ENCODE measurements around the gene GPR107. TPM values are rescaled to one million over a fixed set of nuclear protein-coding genes. Genes with fewer than 3 reads are reported as not detected.

Gene GPR107
- total RNA-seq, 5 donors from 2014 or later (not counting 1 experiment from before 2014, with no cell fraction given), result 21.3 to 29.1 (median 22.1) TPM

DNA sequence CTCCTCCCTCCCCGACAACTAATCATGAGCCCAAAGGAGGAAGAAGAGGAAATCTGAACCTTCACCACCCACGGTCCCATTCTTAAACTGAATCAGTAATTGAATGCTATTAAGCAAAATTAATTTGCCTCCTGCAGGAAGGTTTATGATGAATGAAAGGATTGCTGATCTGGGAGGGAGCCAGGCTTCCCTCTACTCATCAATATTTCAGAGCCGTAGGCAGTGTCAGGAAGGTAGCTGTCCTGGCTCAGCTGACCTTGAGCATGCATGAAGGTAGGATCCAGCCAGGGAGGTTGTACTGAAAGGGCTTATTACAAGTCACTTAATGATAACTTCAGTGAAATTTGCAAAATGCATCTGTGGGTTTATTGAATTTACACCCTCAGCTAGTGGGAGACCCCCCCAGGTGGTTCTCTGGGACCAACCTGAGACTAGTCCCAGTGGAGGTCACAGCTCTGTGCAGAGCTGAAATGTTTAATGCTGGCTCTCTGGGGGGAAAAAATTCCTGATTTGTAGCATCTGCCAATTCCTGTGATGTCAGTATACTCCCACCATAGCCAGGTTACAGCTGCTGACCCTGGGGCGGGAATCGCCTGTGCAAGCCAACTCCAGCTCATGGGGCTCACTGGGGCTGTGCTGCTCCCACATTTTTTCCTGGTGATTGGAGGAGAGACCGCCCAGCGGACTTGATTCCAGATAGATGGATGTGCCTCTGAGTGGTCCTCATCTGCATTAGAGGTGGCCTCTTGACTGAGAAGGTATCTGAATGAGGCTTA lies 70.6 kb downstream of the GPR107 start:
- ChIA-PET CTCF (interaction anchor here in 1 of 2 donors (1.3 kb wide), 1 partner anchor 112 kb away, joined by 4 read pairs; no protein-coding TSS in a partner anchor), POLR2A (interaction anchor here in 1 of 2 donors (0.6 kb wide), 1 partner anchor 469 kb away, joined by 3 read pairs; no protein-coding TSS in a partner anchor)
- Histone ChIP-seq H3K4me3 (ENCODE audit: control insufficient read depth in 1 of 2, extremely low read depth in 1 of 2, low read length in 1 of 2) (no peak overlapping the region), H3K27me3 (replicated peaks in 1 of 2; ENCODE audit: control insufficient read depth in 2 of 2, extremely low read depth in 1 of 2, insufficient read depth in 2 of 2, low read length in 1 of 2) (no peaks in the 10 kb centered on the region), H3K27ac (ENCODE audit: low read length) (no peak overlapping the region), H3K36me3 (ENCODE audit: control insufficient read depth in 2 of 2, extremely low read depth in 1 of 2, insufficient read depth in 1 of 2, low read length in 1 of 2) (peaks cover 0 to 27% of the 10 kb centered on the region in 2 donors), H3K4me1 (ENCODE audit: control insufficient read depth in 1 of 2, extremely low read depth in 1 of 2, insufficient read depth in 2 of 2, low read length in 2 of 2) (peaks cover 25 to 31% of the 10 kb centered on the region in 2 experiments), H3K9me3 (no peaks in the 10 kb centered on the region)
- Mint-ChIP-seq H3K27me3 (no peaks in the 10 kb centered on the region), H3K27ac (no peak overlapping the region), H3K4me3 (no peak overlapping the region), H3K9me3 (no peaks in the 10 kb centered on the region), H3K36me3 (peaks cover 22% of the 10 kb centered on the region), H3K4me1 (peaks cover 30 to 32% (median 31%) of the 10 kb centered on the region in 3 donors)
- ATAC-seq (replicated peaks in 1 of 4) (no peak), DNase-seq (no peak)
- no CpG with 5 or more reads among the region's 7 CpGs for WGBS (ENCODE audit: insufficient coverage)

DNA sequence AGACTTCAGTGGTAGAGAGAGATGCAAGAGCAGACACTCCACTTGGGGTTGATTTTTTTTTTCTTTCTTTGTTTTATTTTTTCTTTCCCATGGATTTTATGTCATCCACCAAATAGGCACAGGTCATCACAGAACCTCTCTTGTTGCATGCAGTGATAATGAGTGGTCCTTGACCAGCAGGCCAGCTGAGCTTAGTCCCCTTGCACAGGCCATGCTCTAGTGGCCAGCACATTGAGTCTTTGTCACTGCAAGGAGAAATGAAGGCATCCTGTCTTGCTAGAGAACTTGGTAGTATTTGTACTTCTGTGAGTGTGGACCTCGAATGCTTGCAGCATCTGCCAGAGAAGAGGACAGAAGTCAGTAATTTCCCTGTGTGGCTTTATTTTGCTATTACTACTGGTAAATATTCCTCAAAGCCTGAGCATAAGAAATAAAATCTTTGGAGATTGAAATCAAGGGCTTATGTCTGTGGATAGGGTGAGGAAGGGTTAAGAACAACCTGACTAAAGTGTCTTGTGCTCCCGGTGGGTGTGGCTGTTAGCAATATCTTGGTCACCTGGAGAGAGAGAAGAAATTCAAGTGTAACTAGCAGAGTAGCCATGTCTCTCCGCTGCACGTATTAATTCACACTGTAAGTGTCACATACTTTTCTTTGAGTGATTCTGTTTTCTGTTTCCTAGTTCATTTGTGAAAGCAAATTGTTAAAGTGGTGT lies 73.2 kb downstream of the GPR107 start:
- DNase-seq (no peak), ATAC-seq (replicated peaks in 1 of 4) (no peak)
- H3K27ac ChIP-seq (ENCODE audit: low read length), result peak overlapping the region; percentile 22
- no peak overlapping the region for H3K4me3 ChIP-seq (ENCODE audit: control insufficient read depth in 1 of 2, extremely low read depth in 1 of 2, low read length in 1 of 2)
- H3K4me1 ChIP-seq (ENCODE audit: control insufficient read depth in 1 of 2, extremely low read depth in 1 of 2, insufficient read depth in 2 of 2, low read length in 2 of 2), result peaks cover 44 to 57% of the 10 kb centered on the region in 2 experiments
- no CpG with 5 or more reads among the region's 4 CpGs for WGBS (ENCODE audit: insufficient coverage)
- Mint-ChIP-seq H3K27me3 (no peaks in the 10 kb centered on the region), H3K36me3 (peaks cover 18% of the 10 kb centered on the region), H3K4me1 (peaks cover 51 to 54% (median 53%) of the 10 kb centered on the region in 3 donors), H3K9me3 (no peaks in the 10 kb centered on the region), H3K27ac (peak overlapping the region; percentile 68 to 98), H3K4me3 (peak overlapping the region in 2 of 3 donors; percentile 29 to 88)
- CTCF ChIA-PET, result interaction anchor here in 1 of 2 donors (2.8 kb wide), 1 partner anchor 20 kb away, joined by 13 read pairs; no protein-coding TSS in a partner anchor
- no peaks in the 10 kb centered on the region for H3K9me3 ChIP-seq
- peaks cover 0 to 14% of the 10 kb centered on the region in 2 donors for H3K36me3 ChIP-seq (ENCODE audit: control insufficient read depth in 2 of 2, extremely low read depth in 1 of 2, insufficient read depth in 1 of 2, low read length in 1 of 2)
- POLR2A ChIA-PET, result no interaction called here
- no peaks in the 10 kb centered on the region for H3K27me3 ChIP-seq (replicated peaks in 1 of 2; ENCODE audit: control insufficient read depth in 2 of 2, extremely low read depth in 1 of 2, insufficient read depth in 2 of 2, low read length in 1 of 2)

DNA sequence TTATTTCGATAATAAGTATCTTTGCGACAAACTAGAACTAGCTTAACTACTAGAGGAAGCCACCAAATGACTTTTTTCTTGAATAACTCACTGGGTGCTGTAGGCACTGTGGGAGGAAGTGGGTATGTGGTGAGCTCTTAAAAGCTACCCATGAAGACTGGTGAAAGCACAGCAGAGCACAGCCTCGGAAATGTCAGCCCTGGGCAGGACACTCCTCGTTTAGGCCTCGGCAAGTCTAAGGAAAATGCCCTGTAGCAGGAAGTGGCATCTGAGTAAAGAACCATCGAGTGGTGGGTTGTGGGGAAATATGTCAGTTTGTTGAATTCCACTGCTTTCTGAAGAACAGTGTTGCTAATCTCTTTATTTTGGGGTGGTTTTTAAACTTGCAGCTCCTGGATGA lies 74.5 kb downstream of the GPR107 start:
- Mint-ChIP-seq H3K9me3 (no peaks in the 10 kb centered on the region), H3K4me3 (peak overlapping the region; percentile 64 to 88 (median 78)), H3K36me3 (peaks cover 16% of the 10 kb centered on the region), H3K27ac (peak overlapping the region; percentile 92 to 98), H3K4me1 (peaks cover 56 to 62% (median 59%) of the 10 kb centered on the region in 3 donors), H3K27me3 (no peaks in the 10 kb centered on the region)
- H3K27ac ChIP-seq (ENCODE audit: low read length), result peak overlapping the region; percentile 98
- H3K27me3 ChIP-seq (replicated peaks in 1 of 2; ENCODE audit: control insufficient read depth in 2 of 2, extremely low read depth in 1 of 2, insufficient read depth in 2 of 2, low read length in 1 of 2), result no peaks in the 10 kb centered on the region
- H3K9me3 ChIP-seq, result no peaks in the 10 kb centered on the region
- WGBS (ENCODE audit: insufficient coverage), result 0% methylated on average over 4 of the region's 6 CpGs
- ATAC-seq (replicated peaks in 1 of 4) (peak; percentile 94 to 99 (median 98)), DNase-seq (peak; percentile 49 to 90 (median 75))
- peaks cover 46 to 62% of the 10 kb centered on the region in 2 experiments for H3K4me1 ChIP-seq (ENCODE audit: control insufficient read depth in 1 of 2, extremely low read depth in 1 of 2, insufficient read depth in 2 of 2, low read length in 2 of 2)
- peaks cover 0 to 7% of the 10 kb centered on the region in 2 donors for H3K36me3 ChIP-seq (ENCODE audit: control insufficient read depth in 2 of 2, extremely low read depth in 1 of 2, insufficient read depth in 1 of 2, low read length in 1 of 2)
- ChIA-PET POLR2A (interaction anchor here in 1 of 2 donors (0.5 to 1.0 kb wide), 6 partner anchors 17 to 1580 kb away, joined by 3 to 4 read pairs (median 3); no protein-coding TSS in a partner anchor), CTCF (interaction anchor here in 1 of 2 donors (0.6 to 2.8 kb wide), 5 partner anchors 21 to 555 kb away, joined by 3 to 13 read pairs (median 4); partner anchors contain the start of gene NTMT1)
- peak overlapping the region; percentile 19 to 27 for H3K4me3 ChIP-seq (ENCODE audit: control insufficient read depth in 1 of 2, extremely low read depth in 1 of 2, low read length in 1 of 2)

DNA sequence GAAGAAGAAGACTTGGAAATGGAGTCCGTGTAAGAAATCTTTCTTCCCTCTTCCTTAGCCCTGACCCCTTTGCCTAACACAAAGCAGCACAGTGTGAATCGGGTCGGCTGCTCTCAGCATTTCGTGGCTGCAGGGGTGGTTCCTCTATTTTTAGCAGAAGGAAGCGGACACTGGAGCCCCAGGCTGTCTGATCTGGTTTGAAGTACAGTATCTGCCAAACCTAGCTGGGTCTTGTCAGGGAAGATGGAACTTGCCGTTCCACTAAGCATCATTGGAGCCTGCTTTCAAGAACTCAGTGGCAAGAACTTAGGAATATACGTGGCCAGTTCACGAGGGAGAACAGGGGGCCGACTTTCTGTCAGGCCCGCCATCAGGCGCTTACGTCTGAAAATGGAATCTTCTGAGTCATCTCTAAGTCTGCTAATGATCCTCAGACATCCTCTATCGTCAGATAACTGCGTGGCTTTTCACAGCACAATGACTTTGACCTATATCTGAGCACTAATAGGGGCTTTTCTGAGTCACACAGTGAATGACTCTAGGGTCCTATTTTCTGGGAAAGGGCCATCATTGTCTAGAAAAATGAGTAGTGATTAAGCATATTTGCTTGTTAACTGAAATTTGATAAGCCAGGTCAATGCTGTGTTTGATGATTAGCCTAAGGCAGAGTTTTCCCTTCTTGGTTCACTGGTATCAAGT lies 75.2 kb downstream of the GPR107 start:
- Histone ChIP-seq H3K27me3 (replicated peaks in 1 of 2; ENCODE audit: control insufficient read depth in 2 of 2, extremely low read depth in 1 of 2, insufficient read depth in 2 of 2, low read length in 1 of 2) (no peaks in the 10 kb centered on the region), H3K4me1 (ENCODE audit: control insufficient read depth in 1 of 2, extremely low read depth in 1 of 2, insufficient read depth in 2 of 2, low read length in 2 of 2) (peaks cover 46 to 62% of the 10 kb centered on the region in 2 experiments), H3K4me3 (ENCODE audit: control insufficient read depth in 1 of 2, extremely low read depth in 1 of 2, low read length in 1 of 2) (peak overlapping the region; percentile 19 to 27), H3K27ac (ENCODE audit: low read length) (peak overlapping the region; percentile 98), H3K36me3 (ENCODE audit: control insufficient read depth in 2 of 2, extremely low read depth in 1 of 2, insufficient read depth in 1 of 2, low read length in 1 of 2) (peaks cover 0 to 7% of the 10 kb centered on the region in 2 donors), H3K9me3 (no peaks in the 10 kb centered on the region)
- no peaks in the 10 kb centered on the region for H3K9me3 Mint-ChIP-seq
- peaks cover 56 to 62% (median 59%) of the 10 kb centered on the region in 3 donors for H3K4me1 Mint-ChIP-seq
- DNase-seq, result peak in 34 of 35 experiments; percentile 17 to 82 (median 44)
- H3K4me3 Mint-ChIP-seq, result peak overlapping the region; percentile 64 to 88 (median 78)
- 1% methylated on average over 11 of the region's 14 CpGs for WGBS (ENCODE audit: insufficient coverage)
- peak overlapping the region; percentile 92 to 98 for H3K27ac Mint-ChIP-seq
- H3K36me3 Mint-ChIP-seq, result peaks cover 20% of the 10 kb centered on the region
- H3K27me3 Mint-ChIP-seq, result no peaks in the 10 kb centered on the region
- ATAC-seq (replicated peaks in 1 of 4), result peak; percentile 41 to 65 (median 47)
- POLR2A ChIA-PET, result interaction anchor here (0.5 to 1.0 kb wide), 6 partner anchors 15 to 1580 kb away, joined by 3 to 6 read pairs (median 3); no protein-coding TSS in a partner anchor
- CTCF ChIA-PET, result interaction anchor here in 1 of 2 donors (0.8 to 2.8 kb wide), 2 partner anchors 22 to 159 kb away, joined by 3 to 13 read pairs; no protein-coding TSS in a partner anchor

GRCh38 chr9:130129432-130130061 lies 75.8 kb downstream of the GPR107 start:
- peaks cover 0 to 2% of the 10 kb centered on the region in 2 donors for H3K36me3 ChIP-seq (ENCODE audit: control insufficient read depth in 2 of 2, extremely low read depth in 1 of 2, insufficient read depth in 1 of 2, low read length in 1 of 2)
- Mint-ChIP-seq H3K4me3 (peak overlapping the region; percentile 2 to 88 (median 78)), H3K27ac (peak overlapping the region; percentile 92 to 98), H3K36me3 (peaks cover 20% of the 10 kb centered on the region), H3K4me1 (peaks cover 56 to 62% (median 59%) of the 10 kb centered on the region in 3 donors), H3K27me3 (no peaks in the 10 kb centered on the region), H3K9me3 (no peaks in the 10 kb centered on the region)
- peak overlapping the region in 1 of 2 donors; percentile 6 for H3K4me3 ChIP-seq (ENCODE audit: control insufficient read depth in 1 of 2, extremely low read depth in 1 of 2, low read length in 1 of 2)
- H3K9me3 ChIP-seq, result no peaks in the 10 kb centered on the region
- POLR2A ChIA-PET, result interaction anchor here in 1 of 2 donors (0.6 kb wide), 1 partner anchor 16 kb away, joined by 6 read pairs; no protein-coding TSS in a partner anchor
- CTCF ChIA-PET, result interaction anchor here in 1 of 2 donors (2.8 kb wide), 1 partner anchor 22 kb away, joined by 13 read pairs; no protein-coding TSS in a partner anchor
- WGBS (ENCODE audit: insufficient coverage), result 68% methylated on average over 13 of the region's 22 CpGs
- H3K27me3 ChIP-seq (replicated peaks in 1 of 2; ENCODE audit: control insufficient read depth in 2 of 2, extremely low read depth in 1 of 2, insufficient read depth in 2 of 2, low read length in 1 of 2), result no peaks in the 10 kb centered on the region
- DNase-seq (peak in 8 of 35 experiments; percentile 6 to 46 (median 17)), ATAC-seq (replicated peaks in 1 of 4) (no peak)
- H3K27ac ChIP-seq (ENCODE audit: low read length), result peak overlapping the region; percentile 98
- peaks cover 46 to 62% of the 10 kb centered on the region in 2 experiments for H3K4me1 ChIP-seq (ENCODE audit: control insufficient read depth in 1 of 2, extremely low read depth in 1 of 2, insufficient read depth in 2 of 2, low read length in 2 of 2)
